Spinal cord (tissue), 10 donors: ENCODE results near the gene TMEM131L. TPM values are rescaled to one million over a fixed set of nuclear protein-coding genes. Genes with fewer than 3 reads are reported as not detected.

Source experiments
- DNase-seq, 6 donors: peaks; one replicate each; pipeline versions ENCODE4 v3.0.0 to v3.0.0-alpha.2; 2013 to 2015; ENCODE audit warnings: low spot score in 6 of 6, low read depth in 4 of 6
- H3K27ac ChIP-seq: one replicate; pipeline ENCODE4 v1.5.1; 2013; ENCODE audit warnings: low read depth, low read length, control low read depth
- H3K27me3 ChIP-seq: one replicate; pipeline ENCODE4 v1.6.1; 2013; ENCODE audit warnings: low read length; ENCODE audit not compliant: control insufficient read depth, insufficient read depth
- H3K36me3 ChIP-seq: one replicate; pipeline ENCODE4 v1.6.1; 2013; ENCODE audit warnings: low read length; ENCODE audit not compliant: control insufficient read depth, insufficient read depth
- H3K4me1 ChIP-seq: one replicate; pipeline ENCODE4 v1.6.1; 2013; ENCODE audit warnings: low read length; ENCODE audit not compliant: control insufficient read depth, insufficient read depth
- H3K4me3 ChIP-seq: one replicate; pipeline ENCODE4 v1.5.1; 2013; ENCODE audit warnings: low read depth, low read length, control low read depth
- H3K9me3 ChIP-seq: one replicate; pipeline ENCODE4 v1.6.1; 2013; ENCODE audit warnings: low read length; ENCODE audit not compliant: control insufficient read depth, insufficient read depth
- WGBS: methylation state at CpG from one replicate; pipeline ENCODE4 v1.1.5; 2013; ENCODE audit warnings: missing lambda C conversion rate; ENCODE audit not compliant: insufficient coverage; 5-methylcytosine and 5-hydroxymethylcytosine counted together
- polyA plus RNA-seq, 2 donors: library from polyadenylated mRNA; unstranded; fragments of 120-200 nt; gene quantifications; one replicate each; pipeline ENCODE4 v1.2.1, GENCODE V29; 2013; ENCODE audit not compliant: insufficient read length in 2 of 2
- total RNA-seq, 2 donors: library from RNA; depleted of rRNA in 1 of 2; stranded (reverse); fragments of 120-200 nt in 1 of 2; fragments of >200 nt in 1 of 2; gene quantifications; one replicate each; pipeline versions ENCODE4 v1.2.3 to v1.2.4, GENCODE V29; 2013 to 2014
- donor health status: healthy.

The TMEM131L gene
- total and polyA plus RNA-seq, 4 donors = 6.5 to 18.1 (median 12.4) TPM

DNA sequence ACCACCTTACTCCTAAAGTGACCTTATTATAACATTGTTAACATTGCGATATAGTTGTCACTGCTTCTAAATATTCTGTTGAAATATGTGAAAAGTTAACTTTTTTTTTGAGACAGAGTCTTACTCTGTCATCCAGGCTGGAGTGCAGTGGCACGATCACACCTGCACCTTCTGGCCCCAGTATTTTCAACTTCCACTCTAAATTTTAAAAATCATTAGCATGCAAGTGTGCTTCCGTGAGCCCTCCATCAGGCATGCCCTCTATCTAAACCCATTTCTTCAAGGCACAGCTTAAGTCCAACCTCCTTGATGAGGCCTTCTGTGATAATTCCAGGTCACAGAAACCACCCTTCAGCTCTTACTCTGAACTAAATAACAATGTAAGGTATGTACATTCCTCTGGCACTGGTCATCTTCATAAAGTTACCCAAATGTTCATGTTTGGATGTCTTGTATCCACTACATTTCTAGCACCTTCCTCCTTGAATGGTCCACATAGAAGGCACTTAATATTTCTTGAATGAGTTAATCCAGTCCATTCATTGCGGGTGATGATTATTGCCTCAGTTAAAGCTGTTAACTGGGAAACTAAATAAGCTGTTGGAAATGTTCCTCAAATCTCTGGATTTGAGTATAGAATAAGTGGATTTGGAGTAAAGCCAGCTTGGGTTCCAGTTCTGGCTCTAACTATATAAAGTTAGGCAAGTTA, 38.6 kb upstream of the TMEM131L start:
- H3K36me3 ChIP-seq = no peaks in the 10 kb centered on the region
- H3K27me3 ChIP-seq = no peaks in the 10 kb centered on the region
- H3K27ac ChIP-seq = no peak overlapping the region
- H3K4me3 ChIP-seq = no peak overlapping the region
- WGBS = no CpG with 5 or more reads among the region's 4 CpGs
- DNase-seq = no peak
- H3K9me3 ChIP-seq = no peaks in the 10 kb centered on the region
- no peaks in the 10 kb centered on the region for H3K4me1 ChIP-seq

DNA sequence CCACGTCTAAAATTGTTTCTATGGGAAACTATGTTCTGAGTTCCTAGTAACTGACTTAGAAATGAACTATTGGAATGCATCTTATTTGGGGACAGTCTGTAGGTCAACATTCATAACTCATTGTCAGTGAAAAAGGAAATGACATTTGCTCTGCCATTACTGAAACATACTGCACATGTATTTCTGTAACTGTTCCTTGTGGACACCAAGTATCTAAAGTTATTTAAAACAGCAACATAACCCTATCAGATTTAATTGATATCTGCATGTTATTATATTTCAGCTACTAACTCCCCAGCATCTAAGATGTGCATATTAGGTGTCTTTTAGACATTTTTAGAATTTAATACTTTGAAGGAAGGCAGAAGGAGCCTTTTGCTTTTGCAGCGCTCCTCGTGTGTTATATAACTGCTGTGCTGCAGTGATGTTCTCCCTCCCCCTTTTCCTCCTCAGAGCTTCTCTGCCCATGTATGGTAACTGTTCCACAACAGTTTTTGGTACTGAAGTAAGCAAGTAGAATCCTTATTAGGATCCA, 37.2 kb upstream of the TMEM131L start:
- Histone ChIP-seq H3K4me1 (no peaks in the 10 kb centered on the region), H3K9me3 (no peaks in the 10 kb centered on the region), H3K27me3 (no peaks in the 10 kb centered on the region), H3K36me3 (no peaks in the 10 kb centered on the region), H3K27ac (no peak overlapping the region), H3K4me3 (no peak overlapping the region)
- no peak for DNase-seq
- WGBS = no CpG with 5 or more reads among the region's 3 CpGs

DNA sequence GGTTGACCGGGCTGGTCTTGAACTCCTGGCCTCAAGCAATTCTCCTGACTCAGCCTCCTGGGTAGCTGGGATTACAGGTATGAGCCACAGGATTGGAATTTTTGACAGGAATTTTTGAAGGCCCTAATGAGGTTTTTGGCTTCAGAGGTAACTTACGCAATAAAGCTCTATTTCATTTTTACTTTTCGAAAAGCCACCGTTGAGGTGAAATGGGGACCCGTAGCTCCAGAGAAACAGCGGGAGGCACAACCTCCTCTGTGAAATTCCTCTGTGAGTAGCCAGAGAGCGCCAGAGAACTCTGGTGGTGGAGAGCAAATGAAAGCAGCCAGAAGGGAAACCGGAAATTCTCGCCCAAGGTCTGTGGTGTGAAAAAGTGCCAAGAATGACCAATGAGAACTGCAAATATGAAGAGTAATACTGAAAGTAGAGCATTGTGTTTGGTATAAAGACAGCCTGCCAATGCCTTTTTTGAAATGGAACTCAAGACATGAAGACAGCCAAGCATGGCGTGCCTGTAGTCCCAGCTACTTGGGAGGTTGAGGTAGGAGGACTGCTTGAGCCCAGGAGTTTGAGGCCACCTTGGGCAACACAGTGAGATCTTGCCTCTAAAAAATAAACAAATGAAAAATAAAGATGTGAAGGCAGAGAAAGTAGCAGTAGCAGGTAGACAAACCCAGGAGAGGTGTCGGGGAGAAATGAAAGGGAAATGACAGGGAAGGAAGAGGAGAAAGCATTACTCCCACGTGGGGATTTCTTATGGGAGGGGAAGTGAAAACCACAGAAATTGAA, 33.0 kb upstream of the TMEM131L start:
- DNase-seq = peak in 1 of 6 donors; percentile 12
- H3K27ac ChIP-seq = no peak overlapping the region

DNA sequence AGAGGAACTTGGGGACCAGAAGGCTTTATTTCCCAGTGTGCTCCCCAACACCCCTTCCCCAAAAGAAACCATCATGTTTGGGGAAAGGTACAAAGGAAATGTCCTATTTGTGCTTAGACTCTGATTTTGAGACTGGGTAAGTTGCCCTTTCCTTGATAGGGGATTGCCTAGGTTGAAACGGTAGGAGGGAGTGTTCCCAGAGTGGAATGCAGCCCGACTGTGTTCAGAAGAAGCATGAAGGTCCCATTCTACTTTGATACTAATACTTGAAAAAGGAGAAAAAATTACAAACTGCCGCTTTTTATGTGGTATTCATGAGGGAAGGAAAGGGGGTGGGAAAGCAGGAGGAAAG, 32.4 kb upstream of the TMEM131L start:
- Histone ChIP-seq H3K9me3 (no peaks in the 10 kb centered on the region), H3K36me3 (no peaks in the 10 kb centered on the region), H3K4me3 (no peak overlapping the region), H3K27ac (no peak overlapping the region), H3K27me3 (no peaks in the 10 kb centered on the region), H3K4me1 (no peaks in the 10 kb centered on the region)
- no peak for DNase-seq
- WGBS = no CpG with 5 or more reads among the region's 3 CpGs

More for the DNA sequence above, 33.0 kb upstream of the TMEM131L start:
- Histone ChIP-seq H3K4me3 (no peak overlapping the region), H3K9me3 (no peaks in the 10 kb centered on the region), H3K36me3 (no peaks in the 10 kb centered on the region), H3K27me3 (no peaks in the 10 kb centered on the region), H3K4me1 (no peaks in the 10 kb centered on the region)
- WGBS = 80% methylated on average over 10 of the region's 12 CpGs

DNA sequence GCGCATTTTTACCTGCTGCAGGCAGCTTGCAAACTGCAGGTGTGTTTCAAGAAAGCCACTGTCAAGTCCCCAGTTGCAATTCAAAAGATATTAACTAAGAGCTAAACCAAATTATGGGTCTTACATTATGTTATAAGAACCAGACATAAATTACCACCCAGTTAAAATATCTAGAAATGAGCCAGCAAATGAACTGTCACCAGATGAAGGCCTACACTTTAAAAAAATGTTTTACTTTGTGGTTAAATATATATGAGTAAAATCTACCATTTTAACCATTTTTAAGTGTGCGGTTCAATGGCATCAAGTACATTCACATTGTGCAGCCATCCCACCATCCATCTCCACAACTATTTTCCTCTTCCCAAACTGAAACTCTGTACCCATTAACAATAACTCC, 32.0 kb upstream of the TMEM131L start:
- Histone ChIP-seq H3K27me3 (no peaks in the 10 kb centered on the region), H3K36me3 (no peaks in the 10 kb centered on the region), H3K9me3 (no peaks in the 10 kb centered on the region), H3K27ac (no peak overlapping the region), H3K4me1 (no peaks in the 10 kb centered on the region), H3K4me3 (no peak overlapping the region)
- 100% methylated on average over 2 of the region's 2 CpGs for WGBS
- peak in 1 of 6 donors; percentile 11 for DNase-seq

DNA sequence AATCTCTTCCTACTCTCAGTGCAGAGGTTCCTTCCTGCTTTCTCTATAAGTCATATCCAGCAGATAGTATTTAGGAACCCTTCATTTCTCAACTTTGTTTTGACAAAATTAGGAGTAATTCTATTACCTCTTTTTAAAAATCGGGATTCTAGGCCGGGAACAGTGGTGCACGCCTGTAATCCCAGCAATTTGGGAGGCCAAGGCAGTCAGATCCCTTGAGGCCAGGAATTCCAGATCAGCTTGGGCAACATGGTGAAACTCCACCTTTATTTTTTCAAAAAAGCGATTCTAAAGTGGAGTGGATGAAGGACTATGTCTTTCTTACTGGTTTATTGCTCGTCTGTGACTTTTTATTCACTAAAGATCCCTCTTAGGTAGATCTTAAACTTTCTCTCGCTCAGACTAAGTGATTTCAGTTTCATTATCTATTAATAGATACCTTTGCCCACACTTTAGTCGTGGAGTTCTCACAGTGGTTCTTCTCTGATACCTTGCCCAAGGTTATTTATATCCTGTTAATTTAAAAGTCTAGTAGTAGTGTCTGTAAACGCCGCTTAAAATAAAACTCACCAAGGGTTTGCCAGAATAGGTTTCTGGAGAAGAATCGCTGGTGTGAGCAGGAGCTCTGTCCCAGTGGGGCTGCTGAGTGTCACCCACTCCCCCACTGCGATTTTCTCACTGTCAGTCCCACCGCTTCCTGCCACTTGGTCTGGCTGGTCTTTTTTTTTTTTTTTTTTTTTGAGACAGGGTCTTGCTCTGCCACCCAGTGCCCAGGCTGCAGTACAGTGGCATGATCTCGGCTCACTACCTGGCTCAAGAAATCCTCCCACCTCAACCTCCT, 27.0 kb upstream of the TMEM131L start:
- H3K27me3 ChIP-seq = no peaks in the 10 kb centered on the region
- no peaks in the 10 kb centered on the region for H3K4me1 ChIP-seq
- no peaks in the 10 kb centered on the region for H3K9me3 ChIP-seq
- H3K4me3 ChIP-seq = no peak overlapping the region
- WGBS = 97% methylated on average over 5 of the region's 13 CpGs
- H3K36me3 ChIP-seq = no peaks in the 10 kb centered on the region
- no peak for DNase-seq
- H3K27ac ChIP-seq = no peak overlapping the region

DNA sequence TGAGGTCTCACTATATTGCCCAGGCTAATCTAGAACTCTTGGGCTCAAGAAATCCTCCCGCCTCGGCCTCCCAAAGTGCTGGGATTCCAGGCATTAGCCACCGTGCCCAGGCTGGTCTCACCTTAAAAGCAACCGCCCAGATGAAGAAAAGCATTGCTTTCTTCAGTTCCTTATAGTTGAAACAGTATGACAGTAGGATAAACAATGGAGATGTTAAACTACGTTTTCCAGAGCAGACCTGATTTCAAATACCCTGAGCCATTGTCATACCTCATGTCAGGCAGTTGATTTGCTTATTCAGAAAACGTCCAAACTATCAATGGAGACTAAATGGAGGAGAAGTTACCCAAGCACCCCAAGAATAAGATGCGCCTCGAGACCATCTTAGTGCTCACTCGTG, 26.3 kb upstream of the TMEM131L start:
- Histone ChIP-seq H3K27me3 (no peaks in the 10 kb centered on the region), H3K27ac (no peak overlapping the region), H3K9me3 (no peaks in the 10 kb centered on the region), H3K36me3 (no peaks in the 10 kb centered on the region), H3K4me1 (no peaks in the 10 kb centered on the region), H3K4me3 (no peak overlapping the region)
- WGBS = 100% methylated on average over 7 of the region's 9 CpGs
- DNase-seq = no peak

DNA sequence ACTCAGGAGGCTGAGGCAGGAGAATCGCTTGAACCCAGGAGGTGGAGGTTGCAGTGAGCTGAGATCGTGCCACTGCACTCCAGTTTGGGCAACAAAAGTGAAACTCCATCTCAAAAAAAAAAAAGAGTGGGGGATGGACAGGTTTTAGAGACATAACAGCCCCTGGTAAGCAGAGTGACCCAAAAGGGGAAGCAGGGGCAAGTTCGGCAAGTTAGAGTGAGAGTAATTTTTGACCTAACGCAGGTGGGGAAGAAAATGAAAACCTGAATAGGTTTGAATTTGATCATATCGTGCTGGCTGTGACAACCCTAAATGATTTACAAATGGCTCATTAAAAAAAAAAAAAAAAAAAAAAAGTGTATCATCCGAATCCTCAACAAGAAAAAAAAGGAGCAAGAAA, 25.7 kb upstream of the TMEM131L start:
- Histone ChIP-seq H3K27me3 (no peaks in the 10 kb centered on the region), H3K36me3 (no peaks in the 10 kb centered on the region), H3K4me1 (no peaks in the 10 kb centered on the region), H3K4me3 (no peak overlapping the region), H3K9me3 (no peaks in the 10 kb centered on the region), H3K27ac (no peak overlapping the region)
- DNase-seq = no peak
- 92% methylated on average over 2 of the region's 6 CpGs for WGBS

DNA sequence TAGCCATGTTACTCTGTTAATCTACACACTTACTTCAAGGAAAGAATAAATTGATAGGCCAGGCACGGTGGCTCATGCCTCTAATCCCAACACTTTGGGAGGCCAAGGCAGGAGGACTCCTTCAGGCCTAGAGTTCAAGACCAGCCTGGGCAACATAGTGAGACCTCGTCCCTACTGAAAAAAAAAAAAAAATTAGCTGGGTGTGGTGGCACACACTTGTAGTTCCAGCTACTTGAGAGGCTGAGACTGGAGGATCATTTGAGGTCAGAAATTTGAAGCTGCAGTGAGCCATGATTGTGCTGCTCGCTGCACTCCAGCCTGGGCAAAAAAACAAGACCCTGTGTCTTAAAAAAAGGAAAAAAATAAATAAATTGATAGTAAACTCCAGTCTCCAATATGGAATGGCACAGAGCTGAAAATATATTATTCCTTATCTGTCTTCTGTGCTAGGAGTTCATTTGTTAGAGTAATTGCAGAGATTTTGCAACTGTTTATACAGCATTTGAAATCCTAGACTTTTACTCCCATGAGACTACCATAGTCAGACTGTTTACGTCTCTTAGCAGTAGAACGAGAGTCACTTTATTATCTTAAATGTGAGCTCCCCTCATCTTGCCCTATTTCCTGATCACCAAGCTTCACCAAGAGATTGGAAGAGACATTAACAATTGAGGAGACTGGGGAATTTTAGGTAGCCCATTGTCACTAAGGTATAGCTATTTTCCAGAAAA, 18.8 kb upstream of the TMEM131L start:
- H3K4me1 ChIP-seq = peaks cover 6% of the 10 kb centered on the region
- H3K4me3 ChIP-seq = no peak overlapping the region
- no peak overlapping the region for H3K27ac ChIP-seq
- H3K36me3 ChIP-seq = no peaks in the 10 kb centered on the region
- H3K27me3 ChIP-seq = peaks cover 3% of the 10 kb centered on the region
- DNase-seq = no peak
- no peaks in the 10 kb centered on the region for H3K9me3 ChIP-seq
- WGBS = 100% methylated on average over 1 of the region's 5 CpGs
